Vagina (tissue), 2 donors: ENCODE results near the gene MXRA7. TPM values are rescaled to one million over a fixed set of nuclear protein-coding genes. Genes with fewer than 3 reads are reported as not detected.

Experiments used
- DNase-seq, 2 donors: peaks; one replicate each; pipeline ENCODE4 v3.0.0-alpha.2; 2017; ENCODE audit errors: extremely low spot score in 2 of 2
- H3K27ac ChIP-seq: fragments of 200-600 bp; sonication (generic); one replicate; pipeline ENCODE4 v1.5.1; 2019
- H3K27me3 ChIP-seq: fragments of 200-600 bp; sonication (generic); one replicate; pipeline ENCODE4 v1.5.1; 2019
- H3K36me3 ChIP-seq, 2 donors: fragments of 200-600 bp; sonication (generic); one replicate each; pipeline ENCODE4 v1.5.1; 2017 to 2019
- H3K4me1 ChIP-seq: fragments of 200-600 bp; sonication (generic); one replicate; pipeline ENCODE4 v1.5.1; 2019
- H3K4me3 ChIP-seq, 2 donors: fragments of 200-600 bp; sonication (generic); 1 replicate in 1 of 2; 2 replicates in 1 of 2; pipeline ENCODE4 v1.5.1; 2016 to 2019
- H3K9me3 ChIP-seq: fragments of 200-600 bp; sonication (generic); one replicate; pipeline ENCODE4 v1.5.1; 2019
- CTCF ChIP-seq, 3 experiments: fragments of 450-650 bp in 2 of 3; fragments of 200-600 bp in 1 of 3; sonication (generic) in 1 of 3; IDR thresholded peaks; one replicate each; pipeline ENCODE4 v1.5.1; 2017 to 2019; ENCODE audit warnings: antibody characterized with exemption in 3 of 3, mild to moderate bottlenecking in 2 of 3, moderate library complexity in 2 of 3
- POLR2A ChIP-seq, 2 donors: fragments of 450-650 bp; IDR thresholded peaks; one replicate each; pipeline ENCODE4 v1.6.1; 2017; ENCODE audit warnings: antibody characterized with exemption in 2 of 2, mild to moderate bottlenecking in 2 of 2, moderate library complexity in 2 of 2
- POLR2AphosphoS5 ChIP-seq, 2 donors: sonication (generic); formaldehyde crosslinking; IDR thresholded peaks; one replicate each; pipeline ENCODE4 v1.9.0; 2017; ENCODE audit warnings: antibody characterized with exemption in 2 of 2, mild to moderate bottlenecking in 2 of 2, low read depth in 1 of 2; ENCODE audit not compliant: insufficient read depth in 1 of 2
- intact Hi-C: fragments of 100-400 bp; cut with DNase I; formaldehyde crosslinking; loops from one replicate; pipeline ENCODE4 v1.15.1; 2023
- total RNA-seq: library from RNA; depleted of rRNA; stranded (reverse); fragments of >200 nt; gene quantifications from one replicate; pipeline ENCODE4 v1.2.3, GENCODE V29; 2016

MXRA7 gene
- total RNA-seq, 1 donor from 2014 or later, result 114 TPM

GRCh38 chr17:76753061-76753961 is 42.5 kb upstream of the MXRA7 start:
- no peak for TF ChIP-seq POLR2AphosphoS5 (IDR thresholded peaks at IDR 0.05; ENCODE audit: insufficient read depth in 1 of 2, low read depth in 1 of 2)
- TF ChIP-seq POLR2A (IDR thresholded peaks at IDR 0.05), result no peak
- TF ChIP-seq CTCF (IDR thresholded peaks at IDR 0.05), result no peak
- H3K36me3 ChIP-seq, result peaks cover 0 to 11% of the 10 kb centered on the region in 2 donors
- H3K27me3 ChIP-seq, result no peaks in the 10 kb centered on the region
- H3K4me1 ChIP-seq, result no peaks in the 10 kb centered on the region
- intact Hi-C loops, result no loop called here
- no peaks in the 10 kb centered on the region for H3K9me3 ChIP-seq
- H3K27ac ChIP-seq, result no peak overlapping the region
- DNase-seq, result no peak
- H3K4me3 ChIP-seq, result no peak overlapping the region

- no peak for DNase-seq
- intact Hi-C loops, result no loop called here
- TF ChIP-seq POLR2A (IDR thresholded peaks at IDR 0.05), result no peak
- no peak for TF ChIP-seq POLR2AphosphoS5 (IDR thresholded peaks at IDR 0.05; ENCODE audit: insufficient read depth in 1 of 2, low read depth in 1 of 2)
- no peak for TF ChIP-seq CTCF (IDR thresholded peaks at IDR 0.05)
- peaks cover 0 to 11% of the 10 kb centered on the region in 2 donors for H3K36me3 ChIP-seq
- H3K4me3 ChIP-seq, result no peak overlapping the region
- no peaks in the 10 kb centered on the region for H3K27me3 ChIP-seq
- H3K4me1 ChIP-seq, result no peaks in the 10 kb centered on the region
- no peaks in the 10 kb centered on the region for H3K9me3 ChIP-seq
- no peak overlapping the region for H3K27ac ChIP-seq
Observed at GRCh38 chr17:76752006-76752405, 41.2 kb upstream of the MXRA7 start.

- TF ChIP-seq POLR2AphosphoS5 (IDR thresholded peaks at IDR 0.05; ENCODE audit: insufficient read depth in 1 of 2, low read depth in 1 of 2), result no peak
- no peak for TF ChIP-seq POLR2A (IDR thresholded peaks at IDR 0.05)
- TF ChIP-seq CTCF (IDR thresholded peaks at IDR 0.05), result no peak
- intact Hi-C loops, result no loop called here
- no peak for DNase-seq
- H3K27me3 ChIP-seq, result no peaks in the 10 kb centered on the region
- no peaks in the 10 kb centered on the region for H3K9me3 ChIP-seq
- H3K4me1 ChIP-seq, result no peaks in the 10 kb centered on the region
- H3K36me3 ChIP-seq, result peaks cover 0 to 11% of the 10 kb centered on the region in 2 donors
- H3K4me3 ChIP-seq, result no peak overlapping the region
- no peak overlapping the region for H3K27ac ChIP-seq
Observed at GRCh38 chr17:76751416-76751993, 40.7 kb upstream of the MXRA7 start.

GRCh38 chr17:76748657-76749056 is 37.9 kb upstream of the MXRA7 start:
- no peak overlapping the region for H3K4me3 ChIP-seq
- TF ChIP-seq POLR2AphosphoS5 (IDR thresholded peaks at IDR 0.05; ENCODE audit: insufficient read depth in 1 of 2, low read depth in 1 of 2), result no peak
- TF ChIP-seq CTCF (IDR thresholded peaks at IDR 0.05), result no peak
- no peak for TF ChIP-seq POLR2A (IDR thresholded peaks at IDR 0.05)
- H3K27me3 ChIP-seq, result no peaks in the 10 kb centered on the region
- intact Hi-C loops, result no loop called here
- no peak for DNase-seq
- no peaks in the 10 kb centered on the region for H3K9me3 ChIP-seq
- no peak overlapping the region for H3K27ac ChIP-seq
- H3K4me1 ChIP-seq, result no peaks in the 10 kb centered on the region
- H3K36me3 ChIP-seq, result peaks cover 0 to 30% of the 10 kb centered on the region in 2 donors
